Measurements from ENCODE around the gene RFX4.

DNA sequence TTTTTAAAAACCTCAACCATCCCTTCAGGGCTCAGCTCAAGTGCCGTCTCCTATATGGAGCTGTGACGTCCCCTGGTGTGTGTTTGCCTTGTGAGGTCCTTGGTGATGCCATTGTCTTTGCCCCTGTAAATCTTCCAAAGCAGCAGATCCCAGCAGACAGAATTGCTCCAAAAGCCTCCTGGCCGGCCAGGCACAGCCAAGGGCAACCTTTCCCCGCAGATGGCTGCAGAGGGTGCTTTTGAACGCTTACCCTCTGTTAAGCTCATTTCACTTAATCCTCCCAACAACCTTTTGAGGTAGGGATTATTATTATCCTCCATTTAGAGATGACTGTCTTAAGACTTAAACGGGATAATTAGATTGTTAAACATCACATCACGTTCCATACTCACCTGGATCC lies 51.4 kb downstream of the RFX4 start:
- no peak for TF ChIP-seq POLR2A (IDR thresholded peaks at IDR 0.05; ENCODE audit: low read length)
- no peak for TF ChIP-seq GATA1 (IDR thresholded peaks at IDR 0.05; ENCODE audit: low read depth, low read length)

Measured in erythroblast (primary cell).